ENCODE results near the gene TNFSF9.
A peak's percentile ranks its signal among the peaks of the same experiment; 100 is the strongest.

TNFSF9 gene

DNA sequence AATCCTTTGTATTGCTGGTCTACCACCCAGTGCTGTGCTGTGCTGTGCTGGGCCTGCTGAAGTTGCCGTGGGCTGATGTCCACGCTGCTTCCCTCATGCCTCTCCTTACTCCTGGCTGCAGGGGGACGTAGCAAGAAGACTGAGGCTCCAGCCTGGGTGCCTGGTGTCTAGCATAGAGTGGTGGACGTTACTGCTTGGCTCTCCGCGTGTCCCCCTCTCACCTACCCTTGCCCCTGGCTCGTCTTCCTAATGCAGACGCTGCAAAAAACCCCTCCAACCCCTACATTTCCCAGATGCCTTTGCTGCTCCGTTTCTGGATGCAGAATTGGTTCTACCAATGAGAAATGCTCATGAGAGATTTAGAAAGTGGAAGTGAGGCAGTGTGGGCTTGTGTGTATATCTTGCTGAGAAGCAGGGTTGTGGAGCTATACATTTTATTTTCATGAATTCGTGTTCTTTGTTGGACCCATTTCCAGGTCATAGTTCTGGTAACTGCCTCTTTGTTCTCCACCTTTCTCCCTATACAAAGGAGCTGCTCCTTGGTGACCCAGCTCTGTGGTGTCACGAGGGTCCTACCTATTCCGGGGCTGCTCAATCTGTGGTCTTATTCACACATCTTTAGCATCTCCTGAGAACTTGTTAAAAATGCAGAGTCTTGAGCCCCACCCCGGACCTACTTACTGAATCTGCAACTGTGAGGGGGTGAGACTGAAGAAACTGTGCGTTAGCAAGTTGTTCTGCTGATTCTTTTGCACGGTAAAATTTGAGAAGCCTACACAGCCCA, 41.4 kb upstream of the TNFSF9 start:
- Histone ChIP-seq H3K79me2 (ENCODE audit: insufficient read depth, low read length) (no peaks in the 10 kb centered on the region), H4K20me1 (ENCODE audit: low read depth, low read length) (no peaks in the 10 kb centered on the region), H2AFZ (ENCODE audit: low read depth, low read length, severe bottlenecking) (peak overlapping the region; percentile 99), H3K27me3 (ENCODE audit: low read length) (no peaks in the 10 kb centered on the region), H3K9me3 (ENCODE audit: insufficient read depth, low read length) (no peaks in the 10 kb centered on the region), H3F3A (ENCODE audit: insufficient read depth) (no peaks in the 10 kb centered on the region), H3K9me2 (replicated peaks; ENCODE audit: insufficient read depth, low read length) (no peaks in the 10 kb centered on the region), H3K4me3 (ENCODE audit: insufficient read depth, low read length, poor library complexity, severe bottlenecking) (peak overlapping the region; percentile 15), H3K4me2 (ENCODE audit: low read depth, low read length, poor library complexity, severe bottlenecking) (peak overlapping the region; percentile 55), H3K9ac (ENCODE audit: low read length) (peak overlapping the region; percentile 43), H3K36me3 (ENCODE audit: low read length) (no peaks in the 10 kb centered on the region), H3K27ac (ENCODE audit: low read depth, low read length) (no peak overlapping the region)
- TF ChIP-seq EZH2phosphoT487 (conservative IDR thresholded peaks at IDR 0.05; ENCODE audit: low read length) (no peak), CTCF (IDR thresholded peaks at IDR 0.05; ENCODE audit: insufficient read depth, low read length, poor library complexity, severe bottlenecking) (no peak)

DNA sequence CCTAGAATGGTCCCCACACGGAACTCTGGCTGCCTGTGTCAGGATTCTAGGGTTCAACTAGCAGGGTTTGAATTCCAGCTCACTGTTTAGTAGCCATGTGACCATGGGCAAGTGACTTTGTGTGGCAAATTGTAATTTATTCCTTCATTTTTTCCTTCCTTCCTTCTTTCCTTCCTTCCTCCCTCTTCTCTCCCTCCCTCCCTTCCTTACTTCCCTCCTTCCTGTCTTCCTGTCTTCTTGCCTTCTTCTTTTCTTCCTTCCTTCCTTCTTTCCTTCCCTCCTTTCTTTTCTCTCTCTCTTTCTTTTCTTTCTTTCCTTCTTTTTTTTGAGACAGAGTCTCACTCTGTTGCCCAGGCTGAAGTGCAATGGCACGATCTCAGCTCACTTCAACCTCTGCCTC, 40.7 kb upstream of the TNFSF9 start:
- Histone ChIP-seq H3K9ac (ENCODE audit: low read length) (no peak overlapping the region), H3K4me2 (ENCODE audit: low read depth, low read length, poor library complexity, severe bottlenecking) (peak overlapping the region; percentile 55), H3K27me3 (ENCODE audit: low read length) (no peaks in the 10 kb centered on the region), H3K27ac (ENCODE audit: low read depth, low read length) (no peak overlapping the region), H3K9me2 (replicated peaks; ENCODE audit: insufficient read depth, low read length) (no peaks in the 10 kb centered on the region), H3K79me2 (ENCODE audit: insufficient read depth, low read length) (no peaks in the 10 kb centered on the region), H2AFZ (ENCODE audit: low read depth, low read length, severe bottlenecking) (peak overlapping the region; percentile 99), H3K36me3 (ENCODE audit: low read length) (no peaks in the 10 kb centered on the region), H4K20me1 (ENCODE audit: low read depth, low read length) (no peaks in the 10 kb centered on the region), H3F3A (ENCODE audit: insufficient read depth) (no peaks in the 10 kb centered on the region), H3K4me3 (ENCODE audit: insufficient read depth, low read length, poor library complexity, severe bottlenecking) (no peak overlapping the region), H3K9me3 (ENCODE audit: insufficient read depth, low read length) (no peaks in the 10 kb centered on the region)
- no peak for TF ChIP-seq CTCF (IDR thresholded peaks at IDR 0.05; ENCODE audit: insufficient read depth, low read length, poor library complexity, severe bottlenecking)
- no peak for TF ChIP-seq EZH2phosphoT487 (conservative IDR thresholded peaks at IDR 0.05; ENCODE audit: low read length)

- Histone ChIP-seq H3K36me3 (ENCODE audit: low read length) (no peaks in the 10 kb centered on the region), H3K27ac (ENCODE audit: low read depth, low read length) (no peak overlapping the region), H3K9ac (ENCODE audit: low read length) (no peak overlapping the region), H3K4me3 (ENCODE audit: insufficient read depth, low read length, poor library complexity, severe bottlenecking) (no peak overlapping the region), H3K9me3 (ENCODE audit: insufficient read depth, low read length) (no peaks in the 10 kb centered on the region), H3K9me2 (replicated peaks; ENCODE audit: insufficient read depth, low read length) (no peaks in the 10 kb centered on the region), H3F3A (ENCODE audit: insufficient read depth) (no peaks in the 10 kb centered on the region), H2AFZ (ENCODE audit: low read depth, low read length, severe bottlenecking) (no peak overlapping the region), H3K27me3 (ENCODE audit: low read length) (no peaks in the 10 kb centered on the region), H3K79me2 (ENCODE audit: insufficient read depth, low read length) (no peaks in the 10 kb centered on the region), H4K20me1 (ENCODE audit: low read depth, low read length) (no peaks in the 10 kb centered on the region), H3K4me2 (ENCODE audit: low read depth, low read length, poor library complexity, severe bottlenecking) (no peak overlapping the region)
- TF ChIP-seq CTCF (IDR thresholded peaks at IDR 0.05; ENCODE audit: insufficient read depth, low read length, poor library complexity, severe bottlenecking) (no peak), EZH2phosphoT487 (conservative IDR thresholded peaks at IDR 0.05; ENCODE audit: low read length) (no peak)
These were observed 38.8 kb upstream of the TNFSF9 start for GRCh38 chr19:6491802-6492592.

All from SU-DHL-6 (cell line).